Femur (tissue), 1 donor: ENCODE measurements around the gene SPTSSA.
"Not testable (repeated sequence)": the region's sequence is repeated elsewhere in the genome, so short reads cannot be mapped to it uniquely, and the experiment has no call there.

Experiments used
- DNase-seq: peaks from one replicate; pipeline ENCODE4 v3.0.0-alpha.2; 2017

Gene SPTSSA

GRCh38 chr14:34470319-34470718, 8.3 kb upstream of the SPTSSA start:
- DNase-seq: no peak

- DNase-seq: no peak
These were observed 4.7 kb upstream of the SPTSSA start for GRCh38 chr14:34466691-34467090.

- DNase-seq: no peak
These were observed 3.2 kb upstream of the SPTSSA start for GRCh38 chr14:34465069-34465859.

GRCh38 chr14:34463598-34463961, 1.5 kb upstream of the SPTSSA start:
- no peak for DNase-seq

- DNase-seq: peak; percentile 53
These were observed 507 bp downstream of the SPTSSA start for GRCh38 chr14:34461334-34462131.

- no peak for DNase-seq
These were observed 1.2 kb downstream of the SPTSSA start for GRCh38 chr14:34460841-34461240.

- DNase-seq: no peak
These were observed 1.7 kb downstream of the SPTSSA start for GRCh38 chr14:34460295-34460694.

GRCh38 chr14:34457186-34457585, 4.9 kb downstream of the SPTSSA start:
- no peak for DNase-seq

GRCh38 chr14:34453226-34453625, 8.8 kb downstream of the SPTSSA start:
- DNase-seq: no peak

- no peak for DNase-seq
These were observed 9.7 kb downstream of the SPTSSA start for GRCh38 chr14:34452258-34452822.

GRCh38 chr14:34450958-34451357, 11.1 kb downstream of the SPTSSA start:
- no peak for DNase-seq

GRCh38 chr14:34450542-34450915, 11.5 kb downstream of the SPTSSA start:
- DNase-seq: no peak

- DNase-seq: no peak
These were observed 12.1 kb downstream of the SPTSSA start for GRCh38 chr14:34449819-34450541.

- DNase-seq: no peak
These were observed 22.9 kb downstream of the SPTSSA start for GRCh38 chr14:34439090-34439489.

- no peak for DNase-seq
These were observed 23.6 kb downstream of the SPTSSA start for GRCh38 chr14:34438438-34438837.

- DNase-seq: no peak
These were observed 24.3 kb downstream of the SPTSSA start for GRCh38 chr14:34437729-34438080.

GRCh38 chr14:34436960-34437728, 24.9 kb downstream of the SPTSSA start:
- no peak for DNase-seq

GRCh38 chr14:34436118-34436905, 25.7 kb downstream of the SPTSSA start:
- DNase-seq: no peak

- no peak for DNase-seq
These were observed 28.1 kb downstream of the SPTSSA start for GRCh38 chr14:34433957-34434356.

- DNase-seq: not testable (repeated sequence)
These were observed 34.0 kb downstream of the SPTSSA start for GRCh38 chr14:34428102-34428466.
